Endothelial cell of umbilical vein (primary cell): Measurements from ENCODE around the gene GRIFIN. TPM values are rescaled to one million over a fixed set of nuclear protein-coding genes. Genes with fewer than 3 reads are reported as not detected.

Experiments
- BruUV-seq: library from RNA; stranded (reverse); fragments of 400-500 nt; replicated peaks from 2 replicates; lab custom pipeline; 2021; lab: Mats Ljungman, UMichigan
- CTCF ChIA-PET: fragments of 300-600, 350-600 bp; sonication (Branson Sonifier 250); formaldehyde crosslinking; loops from one replicate; lab custom pipeline; 2021; ENCODE audit warnings: antibody characterized with exemption, inconsistent platforms; lab: Charles Lee
- POLR2A ChIA-PET: fragments of 300-600, 350-600 bp; sonication (Branson Sonifier 250); formaldehyde crosslinking; loops from one replicate; lab custom pipeline; 2021; ENCODE audit warnings: antibody characterized with exemption, inconsistent platforms; lab: Charles Lee
- DNase-seq: peaks from one replicate; pipeline ENCODE4 v3.0.0-alpha.2; 2011; ENCODE audit warnings: low read depth, low spot score
- FAIRE-seq: peaks from 2 replicates; lab custom pipeline; 2011; peaks lifted over from hg19 to GRCh38; lab: Jason Lieb, UNC
- H2AFZ ChIP-seq: 2 replicates; pipeline ENCODE4 v1.6.0; 2012; ENCODE audit warnings: low read depth, low read length, control low read depth, inconsistent platforms
- H3K27ac ChIP-seq: 2 replicates; pipeline ENCODE4 v1.5.1; 2011; ENCODE audit warnings: low read depth, mild to moderate bottlenecking, control low read depth, low read length, moderate library complexity; ENCODE audit not compliant: insufficient read depth
- H3K27me3 ChIP-seq, 2 experiments: 2 replicates each; pipeline versions ENCODE4 v1.6.0 to v1.6.1; 2011; ENCODE audit warnings: low read length in 2 of 2, mixed read lengths in 1 of 2; ENCODE audit not compliant: control insufficient read depth in 2 of 2, insufficient read depth in 2 of 2
- H3K36me3 ChIP-seq, 2 experiments: 2 replicates in 1 of 2; 3 replicates in 1 of 2; pipeline ENCODE4 v1.5.1; 2011; ENCODE audit warnings: low read length in 2 of 2, mild to moderate bottlenecking in 1 of 2, moderate library complexity in 1 of 2; ENCODE audit not compliant: control insufficient read depth in 2 of 2, insufficient read depth in 2 of 2; ENCODE audit errors: extremely low read depth in 1 of 2
- H3K4me1 ChIP-seq: 3 replicates; pipeline ENCODE4 v1.5.1; 2011; ENCODE audit warnings: mild to moderate bottlenecking, low read length; ENCODE audit not compliant: control insufficient read depth, insufficient read depth; ENCODE audit errors: extremely low read depth
- H3K4me2 ChIP-seq: 2 replicates; pipeline ENCODE4 v1.6.1; 2011; ENCODE audit warnings: low read length, control low read depth, mixed read lengths; ENCODE audit not compliant: insufficient read depth
- H3K4me3 ChIP-seq, 3 experiments: fragments of 200-600 bp in 1 of 3; sonication (generic), shearing (Covaris generic) in 1 of 3; replicated peaks in 1 of 3; 2 replicates each; pipeline ENCODE4 v1.5.1; 2011 to 2016; ENCODE audit warnings: control low read depth in 3 of 3, low read length in 3 of 3, mild to moderate bottlenecking in 2 of 3, inconsistent platforms in 1 of 3, low read depth in 1 of 3, moderate library complexity in 1 of 3; ENCODE audit not compliant: insufficient read depth in 1 of 3
- H3K79me2 ChIP-seq: 2 replicates; pipeline ENCODE4 v1.6.0; 2012; ENCODE audit warnings: low read length, inconsistent platforms; ENCODE audit not compliant: control insufficient read depth, insufficient read depth
- H3K9ac ChIP-seq: replicated peaks from 2 replicates; pipeline ENCODE3; 2011; ENCODE audit warnings: low read length, control low read depth; ENCODE audit not compliant: insufficient read depth; ENCODE audit errors: extremely low read depth
- H3K9me1 ChIP-seq: replicated peaks from 3 replicates; pipeline ENCODE4 v1.6.0; 2011; ENCODE audit warnings: mild to moderate bottlenecking, low read length; ENCODE audit not compliant: control insufficient read depth, insufficient read depth; ENCODE audit errors: extremely low read depth
- H3K9me3 ChIP-seq: replicated peaks from 2 replicates; pipeline ENCODE4 v1.5.1; 2012; ENCODE audit warnings: low read length, inconsistent platforms; ENCODE audit not compliant: control insufficient read depth, insufficient read depth
- H4K20me1 ChIP-seq: replicated peaks from 2 replicates; pipeline ENCODE3; 2011; ENCODE audit warnings: mild to moderate bottlenecking, low read length; ENCODE audit not compliant: control insufficient read depth, insufficient read depth; ENCODE audit errors: extremely low read depth
- EZH2 ChIP-seq: IDR thresholded peaks from 2 replicates; pipeline ENCODE4 v1.6.1; 2012; ENCODE audit warnings: borderline replicate concordance, low read depth, mild to moderate bottlenecking, moderate library complexity, low read length, inconsistent platforms; ENCODE audit not compliant: severe bottlenecking
- FOS ChIP-seq: IDR thresholded peaks from 2 replicates; pipeline ENCODE4 v1.6.1; 2011; ENCODE audit warnings: mild to moderate bottlenecking, low read length, moderate library complexity, borderline replicate concordance; ENCODE audit not compliant: insufficient read depth
- GATA2 ChIP-seq: IDR thresholded peaks from 2 replicates; pipeline ENCODE4 v1.7.0; 2011; ENCODE audit warnings: low read depth, mild to moderate bottlenecking, moderate library complexity, mixed read lengths, low read length; ENCODE audit not compliant: insufficient read length, insufficient read depth
- JUN ChIP-seq: IDR thresholded peaks from 2 replicates; pipeline ENCODE4 v1.6.1; 2011; ENCODE audit warnings: borderline replicate concordance, low read depth; ENCODE audit not compliant: insufficient read length, insufficient read depth
- MYC ChIP-seq: IDR thresholded peaks from one replicate; pipeline ENCODE4 v1.6.1; 2011; ENCODE audit warnings: mild to moderate bottlenecking, low read depth, low read length
- POLR2A ChIP-seq: IDR thresholded peaks from 2 replicates; pipeline ENCODE4 v1.6.1; 2012; ENCODE audit warnings: low read depth, mild to moderate bottlenecking, control low read depth, low read length
- POLR2AphosphoS5 ChIP-seq: IDR thresholded peaks from 2 replicates; pipeline ENCODE4 v1.6.1; 2012; ENCODE audit warnings: low read depth, mild to moderate bottlenecking, control low read depth, low read length, moderate library complexity; ENCODE audit not compliant: insufficient read depth
- dilution Hi-C: fragments of 300-500 bp; cut with MboI; formaldehyde crosslinking; loops from one replicate; pipeline ENCODE4 v1.15.0; 2019; ENCODE audit warnings: low sequenced_read_pairs; ENCODE audit not compliant: extremely low pct_ligation_motif_present
- intact Hi-C: fragments of 100-400 bp; cut with micrococcal nuclease; formaldehyde crosslinking; loops from one replicate; pipeline ENCODE4 v1.10.0; 2022
- polyA plus RNA-seq, 4 experiments: library from polyadenylated mRNA; depleted of rRNA in 3 of 4; stranded (reverse) in 3 of 4; unstranded in 1 of 4; fragments of >200 nt; gene quantifications; 2 replicates each; pipeline versions ENCODE4 v1.2.1 to v1.2.3, GENCODE V29; 2011 to 2012; ENCODE audit warnings: missing spikeins in 1 of 4
- total RNA-seq: library from RNA; stranded (reverse); gene quantifications from 2 replicates; pipeline ENCODE4 v1.2.3, GENCODE V29; 2021
- TF ChIP-seq, protein P1 (sequence below): IDR thresholded peaks from 2 replicates; pipeline ENCODE4 v1.6.1; 2011; ENCODE audit not compliant: insufficient read depth, insufficient read length
- TF ChIP-seq, protein P2 (sequence below), 2 donors: IDR thresholded peaks; 1 replicate in 1 of 2; 2 replicates in 1 of 2; pipeline ENCODE4 v1.5.1; 2011; ENCODE audit warnings: low read length in 2 of 2, mild to moderate bottlenecking in 2 of 2, moderate library complexity in 2 of 2, control low read depth in 1 of 2, inconsistent platforms in 1 of 2, low read depth in 1 of 2; ENCODE audit not compliant: insufficient read depth in 1 of 2; ENCODE audit errors: extremely low read depth in 1 of 2

GRIFIN gene
- total and polyA plus RNA-seq, 2 donors (not counting 3 experiments of a cell fraction or from before 2014, with no cell fraction given) = not detected

DNA sequence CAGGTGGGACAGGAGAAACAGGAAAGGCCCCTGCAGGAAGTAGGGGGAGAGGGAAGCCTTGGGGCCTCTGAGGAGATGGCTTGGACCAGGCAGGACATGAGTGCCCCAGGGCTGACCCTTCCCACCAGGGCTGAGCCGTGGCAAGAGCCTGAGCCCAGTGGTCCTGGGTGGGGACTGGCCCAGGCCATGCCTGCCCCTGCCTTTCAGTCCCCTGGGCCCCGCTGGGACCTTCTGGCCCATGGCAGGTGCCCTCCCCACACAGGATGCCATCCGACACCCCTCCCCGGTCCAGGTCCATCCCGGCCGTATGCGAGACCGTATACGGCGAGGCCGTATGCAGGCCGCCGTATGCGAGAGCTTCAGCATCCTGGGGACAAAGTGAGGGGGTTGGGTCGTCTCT lies 2.0 kb downstream of the GRIFIN start:
- Histone ChIP-seq H3K4me3 (no peak overlapping the region), H3K79me2 (no peaks in the 10 kb centered on the region), H3K36me3 (no peaks in the 10 kb centered on the region), H4K20me1 (no peaks in the 10 kb centered on the region), H2AFZ (no peak overlapping the region), H3K4me2 (no peak overlapping the region), H3K27ac (no peak overlapping the region), H3K27me3 (no peaks in the 10 kb centered on the region), H3K4me1 (peaks cover 7% of the 10 kb centered on the region), H3K9me3 (no peaks in the 10 kb centered on the region), H3K9ac (no peak overlapping the region), H3K9me1 (no peaks in the 10 kb centered on the region)
- no TSS peak for BruUV-seq
- TF ChIP-seq, protein P1, sequence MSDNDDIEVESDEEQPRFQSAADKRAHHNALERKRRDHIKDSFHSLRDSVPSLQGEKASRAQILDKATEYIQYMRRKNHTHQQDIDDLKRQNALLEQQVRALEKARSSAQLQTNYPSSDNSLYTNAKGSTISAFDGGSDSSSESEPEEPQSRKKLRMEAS = no peak
- TF ChIP-seq FOS (no peak), GATA2 (no peak), POLR2A (no peak), EZH2 (no peak)
- ChIA-PET POLR2A (no interaction called here), CTCF (interaction anchor here (0.7 to 1.4 kb wide), 4 partner anchors 22 to 33 kb away, joined by 3 to 4 read pairs (median 3); no protein-coding TSS in a partner anchor)
- DNase-seq (no peak), FAIRE-seq (no peak)
- intact Hi-C loops = loop anchor here (10.0 kb wide), 1 partner anchor 161 kb away; the partner anchor contains the start of gene TTYH3
- dilution Hi-C loops = no loop called here

DNA sequence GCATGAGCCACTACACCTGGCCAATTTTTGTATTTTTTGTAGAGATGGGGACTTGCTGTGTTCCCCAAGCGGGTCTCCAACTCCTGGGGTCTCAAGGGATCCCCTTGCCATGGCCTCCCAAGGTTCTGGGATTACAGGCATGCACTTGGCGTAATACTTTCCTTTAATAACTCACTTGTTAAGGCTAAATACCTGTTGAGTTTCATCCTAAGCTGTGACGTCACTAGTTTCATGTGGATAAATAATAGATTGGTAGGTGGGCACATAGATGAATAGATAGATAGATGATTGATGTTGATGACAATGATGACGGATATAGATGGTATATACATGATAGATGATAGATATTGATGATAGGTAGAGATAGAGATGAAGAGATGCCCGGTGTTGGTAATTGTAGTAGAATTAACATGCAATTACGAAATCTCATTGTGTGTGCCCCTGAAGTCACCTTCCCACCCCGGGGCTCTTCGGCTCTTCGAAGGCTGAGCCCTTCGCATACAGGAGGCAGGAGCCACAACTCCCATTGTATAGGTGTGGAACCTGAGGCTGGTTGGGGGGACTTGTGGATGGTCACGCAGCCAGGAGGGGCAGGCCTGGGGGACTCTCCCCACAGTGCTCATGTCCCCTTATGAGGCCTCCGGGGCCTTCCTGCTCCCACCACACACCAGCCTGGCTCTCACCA lies 2.6 kb downstream of the GRIFIN start:
- Histone ChIP-seq H3K9me1 (no peaks in the 10 kb centered on the region), H3K9ac (no peak overlapping the region), H3K79me2 (no peaks in the 10 kb centered on the region), H3K36me3 (no peaks in the 10 kb centered on the region), H3K4me1 (peaks cover 7% of the 10 kb centered on the region), H3K9me3 (no peaks in the 10 kb centered on the region), H4K20me1 (no peaks in the 10 kb centered on the region), H3K4me2 (no peak overlapping the region), H3K4me3 (no peak overlapping the region), H3K27ac (no peak overlapping the region), H2AFZ (no peak overlapping the region), H3K27me3 (no peaks in the 10 kb centered on the region)
- dilution Hi-C loops = no loop called here
- ChIA-PET CTCF (interaction anchor here (1.4 kb wide), 1 partner anchor 22 kb away, joined by 4 read pairs; no protein-coding TSS in a partner anchor), POLR2A (no interaction called here)
- BruUV-seq = no TSS peak
- TF ChIP-seq, protein P1 = no peak
- TF ChIP-seq FOS = no peak
- no peak for TF ChIP-seq EZH2
- TF ChIP-seq GATA2 = no peak
- TF ChIP-seq, protein P2, sequence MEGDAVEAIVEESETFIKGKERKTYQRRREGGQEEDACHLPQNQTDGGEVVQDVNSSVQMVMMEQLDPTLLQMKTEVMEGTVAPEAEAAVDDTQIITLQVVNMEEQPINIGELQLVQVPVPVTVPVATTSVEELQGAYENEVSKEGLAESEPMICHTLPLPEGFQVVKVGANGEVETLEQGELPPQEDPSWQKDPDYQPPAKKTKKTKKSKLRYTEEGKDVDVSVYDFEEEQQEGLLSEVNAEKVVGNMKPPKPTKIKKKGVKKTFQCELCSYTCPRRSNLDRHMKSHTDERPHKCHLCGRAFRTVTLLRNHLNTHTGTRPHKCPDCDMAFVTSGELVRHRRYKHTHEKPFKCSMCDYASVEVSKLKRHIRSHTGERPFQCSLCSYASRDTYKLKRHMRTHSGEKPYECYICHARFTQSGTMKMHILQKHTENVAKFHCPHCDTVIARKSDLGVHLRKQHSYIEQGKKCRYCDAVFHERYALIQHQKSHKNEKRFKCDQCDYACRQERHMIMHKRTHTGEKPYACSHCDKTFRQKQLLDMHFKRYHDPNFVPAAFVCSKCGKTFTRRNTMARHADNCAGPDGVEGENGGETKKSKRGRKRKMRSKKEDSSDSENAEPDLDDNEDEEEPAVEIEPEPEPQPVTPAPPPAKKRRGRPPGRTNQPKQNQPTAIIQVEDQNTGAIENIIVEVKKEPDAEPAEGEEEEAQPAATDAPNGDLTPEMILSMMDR (IDR thresholded peaks at IDR 0.05; ENCODE audit: extremely low read depth in 1 of 2, insufficient read depth in 1 of 2, low read depth in 1 of 2, low read length in 2 of 2) = no peak
- TF ChIP-seq POLR2AphosphoS5 = no peak
- no peak for TF ChIP-seq POLR2A
- no peak for TF ChIP-seq MYC
- TF ChIP-seq JUN = no peak
- FAIRE-seq (no peak), DNase-seq (no peak)
- intact Hi-C loops = loop anchor here (10.0 kb wide), 1 partner anchor 161 kb away; the partner anchor contains the start of gene TTYH3
